M059J (cell line): Measurements from ENCODE around the gene FHAD1. TPM values are rescaled to one million over a fixed set of nuclear protein-coding genes. Genes with fewer than 3 reads are reported as not detected.
A peak's percentile ranks its signal among the peaks of the same experiment; 100 is the strongest.

Experiments
- DNase-seq: peaks from one replicate; pipeline ENCODE4 v3.0.0-alpha.2; 2012; ENCODE audit warnings: low read depth
- total RNA-seq: library from RNA; depleted of rRNA; stranded (reverse); fragments of >200 nt; shearing (Covaris generic); gene quantifications from 2 replicates; pipeline ENCODE4 v1.2.3, GENCODE V29; 2014

The FHAD1 gene
- total RNA-seq, 1 experiment from 2014 or later, result 0.64 TPM

GRCh38 chr1:15218287-15219279 is 28.4 kb upstream of the FHAD1 start:
- peak; percentile 97 for DNase-seq

- DNase-seq, result no peak
Measured at GRCh38 chr1:15219280-15220023, 27.6 kb upstream of the FHAD1 start.

- DNase-seq, result no peak
Measured at GRCh38 chr1:15220024-15220392, 27.0 kb upstream of the FHAD1 start.

GRCh38 chr1:15220825-15221431 is 26.1 kb upstream of the FHAD1 start:
- no peak for DNase-seq

GRCh38 chr1:15222653-15223303 is 24.2 kb upstream of the FHAD1 start:
- no peak for DNase-seq

- DNase-seq, result no peak
Measured at GRCh38 chr1:15224259-15224869, 22.7 kb upstream of the FHAD1 start.

GRCh38 chr1:15224974-15225373 is 22.0 kb upstream of the FHAD1 start:
- no peak for DNase-seq

- DNase-seq, result no peak
Measured at GRCh38 chr1:15225461-15225860, 21.6 kb upstream of the FHAD1 start.

- no peak for DNase-seq
Measured at GRCh38 chr1:15226388-15227255, 20.4 kb upstream of the FHAD1 start.

- DNase-seq, result no peak
Measured at GRCh38 chr1:15229707-15230131, 17.3 kb upstream of the FHAD1 start.

- DNase-seq, result no peak
Measured at GRCh38 chr1:15231714-15232201, 15.3 kb upstream of the FHAD1 start.

GRCh38 chr1:15233689-15234088 is 13.3 kb upstream of the FHAD1 start:
- no peak for DNase-seq

GRCh38 chr1:15236321-15236721 is 10.7 kb upstream of the FHAD1 start:
- DNase-seq, result peak; percentile 34

GRCh38 chr1:15236746-15237145 is 10.3 kb upstream of the FHAD1 start:
- no peak for DNase-seq

GRCh38 chr1:15238789-15239188 is 8.2 kb upstream of the FHAD1 start:
- DNase-seq, result no peak

- DNase-seq, result no peak
Measured at GRCh38 chr1:15242766-15243165, 4.3 kb upstream of the FHAD1 start.

GRCh38 chr1:15243275-15244043 is 3.6 kb upstream of the FHAD1 start:
- no peak for DNase-seq

- no peak for DNase-seq
Measured at GRCh38 chr1:15244813-15245212, 2.2 kb upstream of the FHAD1 start.

- peak; percentile 51 for DNase-seq
Measured at GRCh38 chr1:15245593-15246360, 1.2 kb upstream of the FHAD1 start.
